GM18519 (cell line): ENCODE results near the gene CLTA.
"Not testable (repeated sequence)": the region's sequence is repeated elsewhere in the genome, so short reads cannot be mapped to it uniquely, and the experiment has no call there.

ENCODE experiments used
- ATAC-seq: cut with Tn5 transposase; IDR thresholded peaks from one replicate; pipeline ENCODE4 v1.9.1; 2021; ENCODE audit warnings: mild to moderate bottlenecking, moderate library complexity; ENCODE audit not compliant: unreplicated experiment, low FRiP score

The CLTA gene

DNA sequence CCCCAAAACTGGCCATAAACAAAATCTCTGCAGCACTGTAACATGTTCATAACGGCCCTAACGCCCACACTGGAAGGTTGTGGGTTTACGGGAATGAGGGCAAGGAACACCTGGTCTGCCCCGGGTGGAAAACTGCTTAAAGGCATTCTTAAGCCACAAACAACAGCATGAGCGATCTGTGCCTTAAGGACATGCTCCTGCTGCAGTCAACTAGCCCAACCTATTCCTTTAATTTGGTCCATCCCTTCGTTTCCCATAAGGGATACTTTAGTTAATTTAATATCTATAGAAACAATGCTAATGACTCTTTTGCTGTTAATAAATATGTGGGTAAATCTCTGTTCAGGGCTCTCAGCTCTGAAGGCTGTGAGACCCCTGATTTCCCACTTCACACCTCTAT lies 10.5 kb upstream of the CLTA start:
- ATAC-seq = not testable (repeated sequence)

DNA sequence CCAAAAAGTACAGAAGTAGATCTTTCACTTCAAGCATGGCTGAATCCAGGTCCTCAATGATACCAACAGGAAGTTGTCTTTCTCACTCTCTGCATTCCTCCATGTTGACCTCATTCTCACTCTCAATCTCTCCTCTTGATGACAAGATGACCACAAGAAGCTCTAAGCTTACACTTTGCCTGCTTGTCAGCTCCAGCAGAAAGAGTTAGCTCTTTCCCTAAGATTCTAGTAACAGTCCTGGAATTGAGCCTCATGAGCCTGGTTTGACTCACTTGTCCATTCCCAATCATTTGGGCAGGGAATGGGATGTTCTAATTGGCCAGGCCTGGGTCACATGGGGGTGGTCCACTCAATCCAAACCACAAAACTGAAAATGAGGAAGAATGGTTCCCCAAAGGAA lies 3.3 kb upstream of the CLTA start:
- no peak for ATAC-seq

GRCh38 chr9:36188212-36188611 lies 2.5 kb upstream of the CLTA start:
- ATAC-seq = no peak

DNA sequence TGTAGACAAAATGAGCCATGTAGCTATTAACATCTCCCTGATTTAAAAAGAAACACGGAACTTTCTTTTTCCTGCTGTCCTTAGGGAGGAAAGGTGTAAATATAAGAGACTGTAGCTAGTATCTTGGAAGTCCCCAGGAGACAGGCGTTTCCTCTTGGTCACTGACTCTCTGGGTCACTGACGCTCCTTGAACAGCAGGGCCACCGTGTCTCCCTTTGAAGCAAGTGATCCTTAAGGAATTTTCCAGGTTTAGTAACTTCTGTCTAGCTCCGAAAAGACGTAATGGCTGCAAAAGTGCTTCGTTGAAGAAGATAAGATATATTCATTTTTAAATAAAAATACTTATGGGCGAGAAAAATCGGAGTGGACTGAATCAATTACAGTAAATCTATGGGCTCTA lies 745 bp upstream of the CLTA start:
- ATAC-seq = no peak

DNA sequence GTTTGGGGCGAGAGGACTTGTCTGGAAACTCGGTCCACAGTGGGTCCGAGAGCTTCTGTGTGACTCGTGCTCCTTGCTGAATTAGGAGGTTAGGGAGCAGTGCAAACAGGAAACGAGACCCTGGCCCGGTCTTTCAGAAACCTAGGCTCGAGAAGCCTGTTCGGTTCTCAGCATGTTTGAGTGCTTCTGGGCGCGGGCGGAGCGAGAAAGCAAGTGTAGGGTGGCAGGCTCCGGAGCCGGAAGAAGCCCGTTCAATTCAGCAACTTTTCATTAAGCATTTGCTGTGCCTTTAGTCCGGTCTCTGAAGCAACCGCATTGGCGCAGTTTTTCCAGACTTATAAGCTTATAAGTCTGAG lies 547 bp downstream of the CLTA start:
- ATAC-seq = no peak

GRCh38 chr9:36191686-36192085 lies 965 bp downstream of the CLTA start:
- no peak for ATAC-seq

DNA sequence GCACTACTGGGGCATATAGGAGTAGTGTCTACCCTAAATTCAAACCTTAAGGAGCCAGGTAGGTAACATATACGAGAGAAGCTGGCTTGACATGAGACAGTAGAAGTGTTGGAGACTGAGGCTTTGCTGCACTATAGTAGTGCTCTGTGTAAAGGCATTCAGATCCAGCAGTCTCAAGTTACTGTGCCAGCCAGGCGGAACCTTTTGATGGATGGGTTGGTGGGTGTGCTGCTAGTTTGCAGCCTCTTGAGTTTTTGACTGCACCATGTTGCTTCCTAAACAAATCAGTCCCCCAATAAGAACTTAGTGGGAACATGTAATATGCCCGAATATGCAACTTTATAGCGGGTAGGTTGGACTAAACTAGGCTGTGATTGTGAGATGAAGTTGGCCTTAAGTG lies 1.5 kb downstream of the CLTA start:
- no peak for ATAC-seq

GRCh38 chr9:36193023-36193422 lies 2.3 kb downstream of the CLTA start:
- ATAC-seq = no peak

DNA sequence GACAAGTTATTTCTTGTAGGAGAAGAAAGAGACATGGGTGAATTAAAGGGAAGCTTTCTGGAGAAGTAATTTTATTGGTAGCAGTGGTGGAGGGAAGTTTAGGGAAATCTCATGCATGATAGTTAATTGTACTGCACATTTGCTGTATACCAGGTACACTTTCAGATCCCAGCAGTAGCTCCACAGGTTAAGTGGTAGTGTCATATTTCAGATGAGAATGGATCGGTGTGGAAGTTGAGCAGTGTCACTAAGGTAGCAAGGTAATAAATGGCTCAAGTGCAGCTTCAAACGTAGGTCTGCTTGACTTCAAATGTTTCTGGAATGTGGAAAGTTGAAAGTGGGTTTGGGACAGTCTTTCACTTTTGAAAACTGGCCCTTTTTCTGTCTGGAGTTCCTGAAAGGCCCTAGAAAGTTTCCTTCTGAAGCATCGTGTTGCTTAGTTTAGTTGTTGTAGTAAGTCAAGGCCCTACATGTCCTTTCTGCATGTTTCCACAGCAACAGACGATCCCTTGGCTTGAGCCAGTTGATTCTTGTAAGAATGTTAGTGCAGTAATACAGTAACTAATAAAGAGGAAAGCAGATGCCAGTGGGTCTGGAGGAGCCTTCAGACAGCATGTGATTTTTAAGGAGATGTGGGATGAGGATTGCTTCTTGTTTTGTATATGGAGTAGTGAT lies 3.7 kb downstream of the CLTA start:
- ATAC-seq = no peak

DNA sequence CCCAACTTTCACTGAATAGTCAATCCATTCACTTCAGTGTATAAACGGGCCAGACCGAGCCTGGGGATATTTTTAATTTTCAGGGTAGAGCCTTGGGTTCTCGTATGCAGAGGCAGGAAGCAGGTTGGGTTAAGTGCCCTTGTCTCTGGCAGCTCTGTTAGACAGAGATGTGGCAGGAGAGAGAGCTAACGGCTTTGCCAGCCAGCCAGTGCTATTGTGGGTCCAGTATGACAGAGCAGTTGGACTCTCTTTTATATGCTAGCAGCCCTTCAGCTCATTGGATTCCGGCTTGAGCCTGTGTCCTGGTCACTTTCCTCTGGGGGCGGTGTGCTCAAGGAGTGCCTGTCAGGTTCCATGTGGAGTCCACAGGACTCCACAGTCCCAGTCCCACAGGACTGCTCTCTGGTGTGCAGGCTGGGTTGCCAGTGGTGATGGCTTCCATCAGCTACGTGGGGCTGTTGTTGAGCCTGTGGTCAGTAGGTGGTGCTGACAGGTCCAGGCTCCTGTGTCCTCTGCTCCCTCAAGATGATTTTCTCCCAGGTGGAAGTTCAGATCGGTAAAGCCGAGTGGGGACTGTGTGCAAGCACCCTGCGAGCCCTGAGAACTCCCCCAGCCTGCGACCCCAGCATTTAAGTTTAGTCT lies 14.3 kb downstream of the CLTA start:
- ATAC-seq = no peak

- ATAC-seq = no peak
Measured at GRCh38 chr9:36207016-36207415, 16.3 kb downstream of the CLTA start.

DNA sequence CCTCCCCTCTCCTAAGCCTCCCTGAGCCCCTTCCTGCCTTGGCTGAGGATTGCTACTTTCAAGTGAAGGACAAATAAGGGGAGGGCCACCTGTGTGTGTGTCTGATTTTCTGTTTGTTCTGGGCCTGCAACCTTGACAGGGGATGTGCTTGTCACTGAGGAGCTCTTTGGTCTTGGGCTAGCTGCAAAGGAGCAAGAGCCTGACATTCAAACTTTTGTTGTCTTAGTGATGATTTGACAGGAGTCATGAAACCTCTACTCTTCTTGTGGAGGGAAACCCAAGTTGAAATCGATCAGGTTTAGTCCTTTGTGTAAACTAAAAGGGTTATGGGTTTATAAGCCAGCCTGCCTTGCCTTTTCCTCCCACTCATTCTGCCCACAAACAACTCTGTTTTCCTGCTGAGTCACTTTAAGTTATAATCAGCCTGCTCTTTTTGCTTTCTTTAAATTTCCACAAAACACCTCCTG lies 16.9 kb downstream of the CLTA start:
- ATAC-seq = no peak

- no peak for ATAC-seq
Measured at GRCh38 chr9:36208521-36209253, 18.0 kb downstream of the CLTA start.

- no peak for ATAC-seq
Measured at GRCh38 chr9:36210722-36211121, 20.0 kb downstream of the CLTA start.

DNA sequence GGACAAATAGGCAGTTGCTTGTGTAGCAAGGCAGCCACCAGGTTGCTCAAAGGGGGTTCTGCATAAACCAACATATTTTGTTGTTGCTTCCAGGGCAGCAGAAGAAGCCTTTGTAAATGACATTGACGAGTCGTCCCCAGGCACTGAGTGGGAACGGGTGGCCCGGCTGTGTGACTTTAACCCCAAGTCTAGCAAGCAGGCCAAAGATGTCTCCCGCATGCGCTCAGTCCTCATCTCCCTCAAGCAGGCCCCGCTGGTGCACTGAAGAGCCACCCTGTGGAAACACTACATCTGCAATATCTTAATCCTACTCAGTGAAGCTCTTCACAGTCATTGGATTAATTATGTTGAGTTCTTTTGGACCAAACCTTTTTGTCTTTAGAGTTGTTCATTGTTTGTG lies 20.8 kb downstream of the CLTA start:
- no peak for ATAC-seq

DNA sequence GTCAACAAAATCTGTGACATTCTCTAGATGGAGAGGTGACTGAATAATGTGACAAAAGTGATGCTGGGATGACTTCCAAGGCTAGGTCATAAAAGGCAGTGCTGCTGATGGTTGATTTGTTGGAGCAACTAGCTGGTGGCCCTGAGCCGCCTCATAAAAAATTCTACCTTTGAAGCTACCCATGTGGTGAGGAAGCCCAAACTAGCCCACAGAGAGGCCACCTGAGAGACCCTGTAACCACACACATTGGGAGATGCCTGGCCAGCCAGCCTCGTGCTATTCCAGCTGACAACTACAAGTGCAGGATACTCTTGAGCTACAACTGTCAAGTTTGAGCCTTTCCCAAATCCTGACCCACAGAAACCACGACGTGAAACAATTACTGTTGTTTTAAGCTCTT lies 22.7 kb downstream of the CLTA start:
- no peak for ATAC-seq

GRCh38 chr9:36213989-36214388 lies 23.3 kb downstream of the CLTA start:
- no peak for ATAC-seq

DNA sequence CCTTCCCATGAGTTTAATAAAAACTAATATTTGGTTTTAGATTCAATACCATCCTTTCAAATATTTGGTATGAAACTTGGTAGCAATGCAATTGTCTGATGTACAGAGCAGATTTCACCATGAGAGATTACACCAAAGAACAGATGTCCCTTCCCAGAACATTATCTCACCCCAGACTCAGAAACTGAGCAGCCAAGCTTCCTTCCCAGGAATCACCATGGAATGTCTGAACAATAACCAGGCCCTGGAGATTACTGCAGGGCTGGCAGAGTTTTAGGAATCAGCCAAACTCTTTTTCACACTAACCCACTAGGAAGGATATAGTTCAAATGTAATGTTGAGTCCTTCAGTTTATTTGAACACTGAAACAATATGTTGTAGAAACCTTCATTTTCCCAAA lies 23.9 kb downstream of the CLTA start:
- no peak for ATAC-seq

GRCh38 chr9:36217256-36217968 lies 26.7 kb downstream of the CLTA start:
- ATAC-seq = no peak

DNA sequence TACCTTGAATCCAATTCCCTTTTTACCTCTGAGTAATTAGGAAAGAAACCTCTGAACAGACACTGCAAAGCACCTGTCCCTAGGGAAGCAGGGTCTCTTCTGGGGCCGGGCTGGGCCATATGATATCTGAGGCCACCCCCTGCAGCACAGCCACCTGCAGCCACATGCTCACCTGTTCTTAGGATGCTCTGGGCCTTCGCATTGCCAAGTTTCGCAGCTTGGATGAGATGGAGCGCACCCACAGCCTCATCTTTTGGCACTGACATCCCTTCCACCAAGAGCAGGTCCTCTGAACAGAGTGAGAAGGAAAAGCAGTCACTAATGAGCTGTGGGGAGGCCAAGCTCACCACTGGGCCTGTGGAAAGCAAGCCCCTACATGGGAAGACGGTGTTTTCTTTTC lies 27.3 kb downstream of the CLTA start:
- ATAC-seq = no peak

DNA sequence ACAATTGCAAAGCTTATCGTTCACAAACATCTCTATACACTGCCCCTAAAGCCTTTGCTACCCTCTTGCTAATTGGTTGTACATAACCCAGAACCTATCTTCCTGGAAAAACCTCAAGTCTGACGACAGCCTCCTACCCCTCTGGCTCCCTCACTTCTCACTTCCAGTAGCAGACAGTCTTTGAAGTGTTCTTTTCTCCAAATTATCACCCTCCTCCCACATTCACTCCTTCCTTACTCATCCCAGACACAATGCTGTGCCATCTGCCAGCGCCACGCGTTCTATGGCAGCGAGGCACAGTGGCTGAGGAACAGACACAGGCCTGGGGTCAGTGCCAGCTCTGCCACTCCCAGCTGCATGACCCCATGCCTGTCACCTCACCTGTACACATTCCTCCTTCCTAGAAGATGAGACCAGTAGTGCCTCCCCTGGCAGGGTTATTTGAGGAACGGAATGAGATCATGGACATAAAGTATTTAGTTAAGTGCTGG lies 27.7 kb downstream of the CLTA start:
- no peak for ATAC-seq
